Progenitor cell of endocrine pancreas (in vitro differentiated cells): Measurements from ENCODE around the gene CLEC18C. TPM values are rescaled to one million over a fixed set of nuclear protein-coding genes. Genes with fewer than 3 reads are reported as not detected.
"Not testable (repeated sequence)": the region's sequence is repeated elsewhere in the genome, so short reads cannot be mapped to it uniquely, and the experiment has no call there.

Source experiments
- DNase-seq: peaks from one replicate; pipeline ENCODE4 v3.0.0; 2021; ENCODE audit warnings: low spot score; ENCODE audit not compliant: unreplicated experiment
- H3K27ac Mint-ChIP-seq: 2 replicates; pipeline ENCODE4 v1.8.0; 2021; ENCODE audit warnings: mild to moderate bottlenecking, moderate library complexity, mixed read lengths
- H3K27me3 Mint-ChIP-seq: 2 replicates; pipeline ENCODE4 v1.8.0; 2021; ENCODE audit warnings: mixed read lengths
- H3K36me3 Mint-ChIP-seq: 2 replicates; pipeline ENCODE4 v1.8.0; 2022; ENCODE audit warnings: mixed read lengths; ENCODE audit not compliant: insufficient read depth
- H3K4me1 Mint-ChIP-seq: 2 replicates; pipeline ENCODE4 v1.8.0; 2021; ENCODE audit warnings: low read depth, mixed read lengths
- H3K4me3 Mint-ChIP-seq: 2 replicates; pipeline ENCODE4 v1.8.0; 2021; ENCODE audit warnings: low read depth, mild to moderate bottlenecking, moderate library complexity, mixed read lengths
- H3K9me3 Mint-ChIP-seq: 2 replicates; pipeline ENCODE4 v1.8.0; 2021; ENCODE audit warnings: low read depth, mixed read lengths
- total RNA-seq: library from RNA; stranded (reverse); gene quantifications from 2 replicates; pipeline ENCODE4 v1.2.1, GENCODE V29; 2021
- TF ChIP-seq, protein P1 (sequence below): fragments of 200-600 bp; sonication (generic); IDR thresholded peaks from one replicate; pipeline ENCODE4 v1.5.0; 2021; ENCODE audit warnings: antibody characterized with exemption, mild to moderate bottlenecking; ENCODE audit not compliant: unreplicated experiment

CLEC18C gene
- total RNA-seq, 1 donor from 2014 or later: 0.17 TPM

DNA sequence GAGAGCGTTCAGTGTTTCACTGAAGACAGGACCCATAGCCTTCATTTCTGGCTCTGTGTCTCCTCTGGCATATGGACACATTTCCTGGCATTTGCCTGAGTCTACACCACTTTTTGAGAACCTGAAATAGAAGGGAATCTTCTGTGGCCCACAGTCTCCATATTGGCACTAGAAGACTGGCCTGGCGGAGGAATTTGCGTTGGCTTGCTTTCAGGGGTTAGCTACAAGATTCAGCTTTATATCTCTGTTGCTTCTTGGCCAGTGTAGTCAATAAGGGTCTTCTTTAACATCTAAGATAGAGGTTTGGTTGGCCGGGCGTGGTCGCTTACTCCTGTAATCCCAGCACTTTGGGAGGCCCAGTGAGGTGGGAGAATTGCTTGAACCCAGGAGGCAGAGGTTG lies 12.8 kb upstream of the CLEC18C start:
- no peak for DNase-seq
- TF ChIP-seq, protein P1, sequence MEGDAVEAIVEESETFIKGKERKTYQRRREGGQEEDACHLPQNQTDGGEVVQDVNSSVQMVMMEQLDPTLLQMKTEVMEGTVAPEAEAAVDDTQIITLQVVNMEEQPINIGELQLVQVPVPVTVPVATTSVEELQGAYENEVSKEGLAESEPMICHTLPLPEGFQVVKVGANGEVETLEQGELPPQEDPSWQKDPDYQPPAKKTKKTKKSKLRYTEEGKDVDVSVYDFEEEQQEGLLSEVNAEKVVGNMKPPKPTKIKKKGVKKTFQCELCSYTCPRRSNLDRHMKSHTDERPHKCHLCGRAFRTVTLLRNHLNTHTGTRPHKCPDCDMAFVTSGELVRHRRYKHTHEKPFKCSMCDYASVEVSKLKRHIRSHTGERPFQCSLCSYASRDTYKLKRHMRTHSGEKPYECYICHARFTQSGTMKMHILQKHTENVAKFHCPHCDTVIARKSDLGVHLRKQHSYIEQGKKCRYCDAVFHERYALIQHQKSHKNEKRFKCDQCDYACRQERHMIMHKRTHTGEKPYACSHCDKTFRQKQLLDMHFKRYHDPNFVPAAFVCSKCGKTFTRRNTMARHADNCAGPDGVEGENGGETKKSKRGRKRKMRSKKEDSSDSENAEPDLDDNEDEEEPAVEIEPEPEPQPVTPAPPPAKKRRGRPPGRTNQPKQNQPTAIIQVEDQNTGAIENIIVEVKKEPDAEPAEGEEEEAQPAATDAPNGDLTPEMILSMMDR: no peak
- Mint-ChIP-seq H3K27me3 (no peaks in the 10 kb centered on the region), H3K36me3 (peaks cover 17% of the 10 kb centered on the region), H3K27ac (no peak overlapping the region), H3K9me3 (no peaks in the 10 kb centered on the region), H3K4me1 (no peaks in the 10 kb centered on the region), H3K4me3 (no peak overlapping the region)

DNA sequence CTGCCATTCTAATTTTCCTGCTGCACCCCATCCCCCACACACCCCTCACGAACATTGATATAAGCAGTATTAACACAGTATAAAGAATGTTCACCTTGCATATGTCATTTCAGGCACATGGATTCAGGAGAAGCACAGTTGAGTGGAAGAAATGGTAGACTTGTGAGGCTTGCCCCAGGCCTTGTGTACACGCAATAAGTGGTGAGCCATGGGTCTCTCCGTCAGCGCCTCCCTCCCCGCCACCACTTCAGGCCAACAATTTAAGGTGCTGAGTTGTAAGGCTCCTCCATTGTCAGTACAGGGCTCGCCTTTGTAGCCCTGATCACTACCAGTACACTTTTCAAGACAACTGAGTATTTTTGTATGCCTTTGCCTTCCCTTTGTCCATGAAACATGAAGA lies 12.2 kb upstream of the CLEC18C start:
- Mint-ChIP-seq H3K27ac (peak overlapping the region; percentile 79), H3K27me3 (no peaks in the 10 kb centered on the region), H3K4me3 (no peak overlapping the region), H3K9me3 (no peaks in the 10 kb centered on the region), H3K36me3 (peaks cover 15% of the 10 kb centered on the region), H3K4me1 (no peaks in the 10 kb centered on the region)
- no peak for DNase-seq
- TF ChIP-seq, protein P1: no peak

DNA sequence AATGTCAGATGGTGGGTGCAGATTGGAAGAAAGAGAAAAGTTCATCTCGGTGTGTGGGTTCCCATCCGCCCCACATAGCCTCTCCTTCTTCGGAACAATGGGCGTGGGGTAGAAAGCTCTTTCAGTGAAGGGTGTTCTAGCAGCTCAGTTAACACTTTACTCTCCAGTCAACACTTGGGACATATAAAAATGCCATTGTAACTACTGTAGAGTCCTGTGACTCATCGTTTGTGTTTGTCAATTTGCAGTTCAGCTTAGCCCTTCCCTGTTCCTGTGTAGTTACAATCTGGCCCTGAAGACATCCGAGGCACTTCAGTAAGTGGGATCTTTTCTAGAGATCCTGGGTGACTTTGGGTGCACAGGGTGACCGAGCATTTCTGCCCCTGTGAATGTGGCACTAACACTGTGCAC lies 11.5 kb upstream of the CLEC18C start:
- no peaks in the 10 kb centered on the region for H3K4me1 Mint-ChIP-seq
- no peaks in the 10 kb centered on the region for H3K27me3 Mint-ChIP-seq

DNA sequence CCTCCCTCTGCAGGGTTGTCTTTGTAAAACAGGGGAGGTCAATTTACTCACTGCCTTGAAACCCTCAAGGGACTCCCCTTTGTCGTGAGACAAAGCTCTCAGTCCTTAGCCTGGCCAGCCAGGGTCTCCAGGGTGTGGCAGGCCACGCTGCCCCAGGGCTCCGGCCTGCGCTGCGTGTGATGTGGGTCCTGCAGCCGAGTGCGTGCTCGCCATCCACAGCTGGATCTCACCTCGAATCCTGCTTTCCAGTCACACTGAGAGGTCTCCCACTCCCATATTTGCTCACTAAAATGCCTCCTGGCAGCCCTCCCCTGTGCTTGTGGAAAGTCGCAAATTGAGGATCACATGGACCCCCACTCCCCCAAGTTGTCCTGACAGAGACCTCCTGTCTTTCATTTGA lies 10.0 kb upstream of the CLEC18C start:
- TF ChIP-seq, protein P1: no peak
- no peaks in the 10 kb centered on the region for H3K4me1 Mint-ChIP-seq
- no peaks in the 10 kb centered on the region for H3K27me3 Mint-ChIP-seq
- no peak overlapping the region for H3K27ac Mint-ChIP-seq
- H3K36me3 Mint-ChIP-seq: peaks cover 5% of the 10 kb centered on the region
- no peaks in the 10 kb centered on the region for H3K9me3 Mint-ChIP-seq
- no peak for DNase-seq
- H3K4me3 Mint-ChIP-seq: no peak overlapping the region

More for the DNA sequence above, 11.5 kb upstream of the CLEC18C start:
- no peak for DNase-seq
- TF ChIP-seq, protein P1: no peak
- H3K27ac Mint-ChIP-seq: peak overlapping the region; percentile 62
- H3K36me3 Mint-ChIP-seq: peaks cover 11% of the 10 kb centered on the region
- H3K9me3 Mint-ChIP-seq: no peaks in the 10 kb centered on the region
- H3K4me3 Mint-ChIP-seq: no peak overlapping the region

DNA sequence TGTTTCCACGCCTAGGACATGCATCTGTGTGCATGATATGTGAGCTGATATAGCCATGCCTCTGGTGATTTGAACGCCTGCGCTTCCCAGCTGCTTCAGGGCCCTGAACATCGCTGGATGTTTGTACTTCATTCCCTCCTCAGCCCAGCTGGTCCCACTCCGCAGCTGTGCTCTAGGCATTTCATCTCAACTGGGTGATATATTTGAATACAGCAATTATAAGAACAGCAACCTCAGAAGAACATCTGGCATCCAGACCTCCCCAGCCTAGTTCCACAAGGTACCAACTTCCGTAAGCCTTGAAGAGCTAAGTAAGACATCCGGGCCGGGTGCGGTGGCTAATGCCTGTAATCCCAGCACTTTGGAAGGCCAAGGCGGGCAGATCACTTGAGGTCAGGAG lies 6.9 kb upstream of the CLEC18C start:
- DNase-seq, H3K9me3 Mint-ChIP-seq, H3K4me1 Mint-ChIP-seq, H3K4me3 Mint-ChIP-seq, H3K36me3 Mint-ChIP-seq, H3K27me3 Mint-ChIP-seq, H3K27ac Mint-ChIP-seq: not testable (repeated sequence)

DNA sequence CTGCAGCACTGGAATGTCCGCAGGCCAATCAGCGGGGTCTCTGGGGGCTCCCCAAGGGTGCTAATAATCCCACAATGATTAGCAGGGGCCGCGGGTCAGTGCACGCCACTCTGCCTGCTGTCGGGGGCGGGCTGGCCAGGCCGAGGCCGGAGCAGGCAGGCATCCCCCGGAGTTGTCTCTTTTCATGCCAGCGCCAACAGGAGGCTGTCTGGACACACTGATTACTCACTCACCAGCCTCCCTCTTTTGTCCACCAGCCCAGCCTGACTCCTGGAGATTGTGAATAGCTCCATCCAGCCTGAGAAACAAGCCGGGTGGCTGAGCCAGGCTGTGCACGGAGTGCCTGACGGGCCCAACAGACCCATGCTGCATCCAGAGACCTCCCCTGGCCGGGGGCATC lies 329 bp downstream of the CLEC18C start:
- H3K27ac Mint-ChIP-seq, H3K27me3 Mint-ChIP-seq, H3K36me3 Mint-ChIP-seq: not testable (repeated sequence)

DNA sequence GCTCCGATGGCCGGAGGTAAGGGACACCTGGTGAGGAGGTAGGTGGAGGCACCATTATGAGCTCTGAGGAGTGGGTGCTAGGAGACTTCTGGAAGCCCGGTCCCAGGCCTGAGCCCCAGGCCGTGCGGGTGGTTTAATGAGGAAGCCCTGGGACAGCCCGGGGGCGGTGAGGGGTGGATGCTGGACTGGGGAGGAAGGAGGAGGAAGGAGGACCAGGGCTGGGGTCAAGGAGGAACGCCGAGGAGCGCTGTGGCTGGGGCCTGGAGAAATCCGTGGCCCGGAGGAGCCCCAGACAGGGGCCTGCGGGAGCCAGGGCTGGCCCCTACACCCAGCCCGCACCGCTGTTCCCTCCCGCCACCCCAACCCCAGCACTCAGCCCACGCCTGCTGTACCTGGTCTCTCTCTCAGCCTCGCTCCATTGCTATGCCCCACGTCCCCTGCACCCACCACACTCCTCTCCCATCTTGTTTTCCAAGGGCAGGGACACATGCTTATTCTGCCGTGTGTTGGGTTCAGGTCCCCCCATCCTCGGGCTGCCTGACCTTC lies 873 bp downstream of the CLEC18C start:
- not testable (repeated sequence) for H3K4me1 Mint-ChIP-seq, H3K9me3 Mint-ChIP-seq, H3K36me3 Mint-ChIP-seq, H3K27me3 Mint-ChIP-seq, DNase-seq, H3K27ac Mint-ChIP-seq, H3K4me3 Mint-ChIP-seq

More for the DNA sequence above, 329 bp downstream of the CLEC18C start:
- not testable (repeated sequence) for H3K4me3 Mint-ChIP-seq, DNase-seq, H3K9me3 Mint-ChIP-seq, H3K4me1 Mint-ChIP-seq

DNA sequence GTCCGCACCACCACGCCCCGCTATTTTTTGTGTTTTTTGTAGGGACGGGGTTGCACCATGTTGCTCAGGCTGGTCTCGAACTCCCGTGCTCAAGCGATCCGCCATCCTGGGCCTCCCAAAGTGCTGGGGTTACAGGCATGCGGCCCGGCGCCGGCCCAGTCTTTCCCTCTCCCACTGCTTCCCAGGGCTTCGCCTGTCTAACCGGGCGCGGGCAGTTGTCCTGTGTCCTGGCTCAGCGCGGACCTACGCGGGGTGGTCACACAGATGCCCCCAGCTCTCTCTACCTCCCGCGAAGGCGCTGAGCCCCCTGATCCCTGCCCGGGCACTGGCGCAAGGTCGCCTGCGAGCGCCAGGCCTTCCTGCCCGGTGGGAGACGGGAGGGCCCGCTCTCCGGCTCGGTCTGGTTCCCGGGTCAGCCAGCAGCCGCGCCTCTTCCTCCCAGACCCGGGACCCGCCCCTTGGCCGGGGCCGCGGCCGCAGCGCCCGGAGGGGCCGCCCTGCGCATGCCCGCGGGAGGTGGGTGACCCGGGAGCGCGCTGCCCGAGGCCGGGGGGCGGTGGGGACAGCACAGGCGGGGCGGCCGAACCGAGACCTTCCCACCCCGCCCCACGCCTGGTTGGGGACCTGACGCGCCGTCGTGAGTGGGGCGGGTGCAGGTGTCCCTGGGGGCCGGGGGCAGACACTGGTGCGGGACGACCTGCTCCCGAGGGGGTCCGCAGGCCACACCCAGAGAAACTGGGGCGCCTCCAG lies 14.4 kb downstream of the CLEC18C start:
- H3K36me3 Mint-ChIP-seq, H3K27ac Mint-ChIP-seq, H3K9me3 Mint-ChIP-seq, H3K27me3 Mint-ChIP-seq, H3K4me1 Mint-ChIP-seq, H3K4me3 Mint-ChIP-seq: not testable (repeated sequence)
- peak; percentile 34 for DNase-seq

DNA sequence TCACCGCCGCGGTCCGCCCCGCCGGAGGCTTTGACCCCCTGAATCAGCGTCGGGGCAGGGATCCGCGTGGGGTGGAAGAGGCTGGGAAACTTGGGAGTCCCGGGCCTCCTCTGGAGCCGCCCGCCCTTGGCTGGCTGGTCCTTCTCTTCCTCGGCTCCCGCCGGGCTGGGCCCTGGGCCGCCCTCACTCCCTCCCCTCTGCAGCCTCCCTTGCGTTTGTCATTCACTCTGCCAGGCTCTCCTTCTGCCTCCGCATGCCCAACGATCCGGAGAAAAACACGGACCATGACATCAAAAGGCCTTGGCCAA lies 15.0 kb downstream of the CLEC18C start:
- not testable (repeated sequence) for H3K27ac Mint-ChIP-seq, H3K9me3 Mint-ChIP-seq, H3K27me3 Mint-ChIP-seq, DNase-seq, H3K36me3 Mint-ChIP-seq, H3K4me3 Mint-ChIP-seq, H3K4me1 Mint-ChIP-seq
